NCI-H2196 treated with DMSO at 0.1 percent for 48 hours (cell line): ENCODE results near the gene LRRC57.
A peak's percentile ranks its signal among the peaks of the same experiment; 100 is the strongest.

Experiments used
- DNase-seq: peaks from one replicate; lab custom pipeline; 2025; ENCODE audit not compliant: unreplicated experiment; lab: John Stamatoyannopoulos, UW

LRRC57 gene

GRCh38 chr15:42553554-42553953 is 5.0 kb upstream of the LRRC57 start:
- DNase-seq: no peak

DNA sequence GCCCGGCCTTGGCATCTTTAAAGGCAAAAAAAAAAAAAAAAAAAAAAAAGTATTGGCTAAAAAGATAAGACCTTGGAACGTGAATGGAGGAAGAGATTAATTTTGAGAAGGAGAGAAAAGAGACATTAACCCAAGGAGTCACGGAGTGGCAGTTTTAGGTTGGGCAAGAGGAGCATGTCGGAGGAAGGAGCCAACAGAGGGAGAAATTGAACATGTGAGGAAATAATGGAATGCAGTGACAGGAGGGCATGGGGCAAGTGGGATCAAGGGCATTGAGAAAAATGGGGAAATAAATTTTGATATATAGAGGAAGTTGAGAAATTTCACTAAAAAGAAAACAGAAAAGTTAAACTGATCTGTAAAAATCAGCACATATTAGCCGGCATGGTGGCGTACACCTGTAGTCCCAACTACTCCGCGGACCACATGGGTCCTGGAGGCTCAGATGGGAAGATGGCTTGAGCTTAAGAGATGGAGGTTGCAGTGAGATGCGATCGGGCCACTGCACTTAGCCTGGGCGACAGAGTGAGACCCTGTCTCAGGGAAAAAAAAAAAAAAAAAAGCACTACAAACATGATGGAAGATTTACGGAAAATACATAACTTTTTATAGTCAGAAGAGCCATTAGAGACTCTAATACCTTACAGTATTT is 1.3 kb upstream of the LRRC57 start:
- no peak for DNase-seq

- no peak for DNase-seq
Measured at GRCh38 chr15:42549032-42549491, 469 bp upstream of the LRRC57 start.

- DNase-seq: no peak
Measured at GRCh38 chr15:42547918-42548248, 710 bp downstream of the LRRC57 start.

- no peak for DNase-seq
Measured at GRCh38 chr15:42544853-42545629, 3.6 kb downstream of the LRRC57 start.

DNA sequence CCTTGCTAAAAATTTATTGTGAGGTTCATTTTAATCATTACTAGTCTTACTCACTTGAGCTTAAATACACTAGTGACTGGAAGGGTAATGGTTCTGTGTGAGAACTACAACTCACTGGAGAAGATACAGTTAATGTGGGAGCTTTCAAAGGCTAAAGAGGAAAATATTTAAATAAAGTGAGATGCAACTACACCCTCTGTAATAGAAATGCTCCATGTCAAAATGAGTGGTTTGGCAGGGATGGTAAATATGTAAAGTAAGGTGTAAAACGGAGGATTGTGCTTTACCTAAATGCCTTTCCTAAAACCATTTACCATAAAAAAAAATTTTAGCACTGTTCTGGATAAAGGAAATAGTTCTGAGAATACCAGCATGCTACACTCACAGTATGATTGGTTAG is 15.3 kb downstream of the LRRC57 start:
- DNase-seq: no peak

DNA sequence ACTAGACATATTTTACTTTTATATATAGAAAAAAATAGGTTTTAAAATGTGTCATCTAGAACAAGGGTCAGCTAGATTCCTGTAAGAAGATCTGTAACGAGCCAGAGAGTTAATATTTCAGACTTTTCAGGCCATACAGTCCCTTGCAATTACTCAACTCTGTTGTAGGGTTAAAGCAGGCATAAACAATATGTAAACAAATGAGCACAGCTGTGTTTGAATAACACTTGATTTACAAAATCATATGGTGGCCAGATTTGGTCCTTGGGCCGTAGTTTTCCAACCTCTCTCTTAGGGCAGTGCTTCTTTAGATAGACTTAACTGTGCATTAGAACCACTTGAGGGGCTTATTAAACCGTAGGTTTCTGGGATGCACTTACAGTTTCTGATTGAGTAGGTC is 19.6 kb downstream of the LRRC57 start:
- DNase-seq: no peak

GRCh38 chr15:42523331-42523730 is 25.3 kb downstream of the LRRC57 start:
- no peak for DNase-seq

GRCh38 chr15:42511007-42511391 is 37.6 kb downstream of the LRRC57 start:
- DNase-seq: no peak

DNA sequence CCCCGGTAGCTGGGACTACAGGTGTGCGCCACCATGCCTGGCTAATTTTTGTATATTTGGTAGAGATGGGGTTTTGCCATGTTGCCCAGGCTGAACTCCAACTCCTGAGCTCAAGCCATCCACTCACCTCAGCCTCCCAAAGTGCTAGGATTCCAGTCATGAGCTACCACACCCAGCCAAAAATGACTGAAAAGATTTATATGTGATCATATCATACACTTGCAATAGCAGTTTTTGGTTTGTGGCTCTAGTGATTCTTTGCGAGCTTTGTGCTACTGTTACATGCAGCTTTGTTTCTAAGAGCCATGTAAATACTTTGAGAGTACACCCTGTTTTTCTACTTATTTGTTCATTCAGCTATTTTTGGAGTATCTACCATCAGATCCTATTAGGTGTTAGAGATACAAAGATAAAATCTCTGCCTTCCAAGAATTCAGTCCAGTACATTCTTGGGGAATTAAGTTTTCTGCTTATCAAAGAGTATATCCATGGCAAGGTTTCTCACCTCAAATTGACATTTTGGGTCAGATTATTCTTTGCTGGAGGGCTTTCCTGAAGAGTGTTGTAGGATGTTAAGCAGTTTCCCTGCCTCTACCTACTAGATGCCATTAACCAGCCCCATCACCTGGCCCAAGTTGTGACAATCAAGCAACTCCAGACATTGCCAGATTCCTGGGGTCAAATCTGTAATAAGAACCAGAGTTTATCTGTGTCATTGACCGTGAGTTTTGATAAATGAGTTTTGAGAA is 38.2 kb downstream of the LRRC57 start:
- DNase-seq: no peak

DNA sequence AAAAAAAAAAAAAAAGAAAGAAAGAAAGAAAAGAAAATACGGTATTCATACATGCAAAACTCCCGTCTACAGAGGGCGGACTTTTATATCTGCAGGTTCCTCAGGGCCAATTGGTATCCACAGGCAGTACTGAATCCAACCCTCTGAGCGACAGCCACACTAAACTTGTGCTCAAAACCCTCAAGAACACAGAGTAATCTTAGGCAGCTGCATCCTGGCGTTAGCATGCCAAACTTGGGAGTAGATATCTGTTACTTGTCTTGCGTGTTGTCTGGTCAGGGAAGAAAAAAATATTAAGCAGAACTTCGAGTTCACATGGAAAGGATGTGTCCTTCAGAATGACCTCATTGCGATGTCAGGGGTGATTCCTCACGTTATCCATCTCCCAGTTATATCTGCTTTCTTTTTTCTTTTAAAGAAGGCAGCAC is 40.3 kb downstream of the LRRC57 start:
- no peak for DNase-seq

DNA sequence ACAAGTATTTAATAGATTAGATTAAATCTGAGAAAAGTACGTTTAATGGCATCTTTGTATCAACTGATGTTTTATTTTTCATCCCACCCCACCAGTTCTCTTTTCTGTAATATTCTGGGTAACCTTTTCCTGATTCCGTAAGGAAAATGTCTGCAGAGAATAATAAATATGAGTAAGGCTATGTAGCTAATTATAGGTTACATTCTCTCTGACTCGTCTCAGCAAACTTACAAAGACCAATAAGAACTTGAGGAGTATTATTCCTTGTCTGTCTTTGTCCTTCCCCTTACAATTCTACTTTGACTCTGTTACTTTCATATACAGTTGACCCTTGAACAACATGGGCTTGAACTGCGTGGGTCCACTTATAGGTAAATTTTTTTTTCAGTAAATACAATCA is 41.1 kb downstream of the LRRC57 start:
- no peak for DNase-seq

DNA sequence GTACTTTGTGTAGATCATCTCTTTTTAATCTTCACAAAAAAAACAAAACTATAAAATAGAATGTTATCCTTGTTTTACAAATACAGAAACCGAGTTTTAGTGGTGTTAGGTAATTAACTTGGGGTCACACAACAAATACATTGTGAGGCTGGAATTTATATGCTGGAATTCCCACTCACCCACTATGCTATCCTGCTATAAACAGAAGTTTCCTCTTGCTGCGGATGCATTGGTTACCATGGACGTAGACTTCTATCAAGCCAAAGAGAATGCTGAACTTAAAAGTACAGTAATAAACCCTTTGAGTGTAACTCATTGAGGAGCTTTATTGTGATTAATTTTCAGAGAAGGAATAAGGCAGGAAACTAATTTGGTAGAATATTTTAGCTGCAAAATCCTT is 44.0 kb downstream of the LRRC57 start:
- DNase-seq: no peak

DNA sequence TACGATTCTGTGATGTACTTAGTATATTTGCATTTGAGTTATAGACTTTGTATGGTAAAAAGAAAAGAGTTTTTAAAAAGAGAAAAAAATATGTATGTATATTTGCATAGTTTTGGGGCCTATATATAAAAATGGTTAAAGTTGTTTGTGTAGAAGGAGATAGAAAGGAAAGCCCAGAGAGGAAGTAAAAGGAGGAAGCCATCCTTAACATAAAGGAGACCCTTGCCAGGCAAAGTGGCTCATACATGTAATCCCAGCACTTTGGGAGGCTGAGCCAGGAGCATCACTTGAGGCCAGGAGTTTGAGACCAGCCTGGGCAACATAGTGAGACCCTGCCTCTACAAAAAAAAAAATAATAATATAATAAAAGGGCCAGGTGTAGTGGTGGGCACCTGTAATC is 44.8 kb downstream of the LRRC57 start:
- DNase-seq: no peak

DNA sequence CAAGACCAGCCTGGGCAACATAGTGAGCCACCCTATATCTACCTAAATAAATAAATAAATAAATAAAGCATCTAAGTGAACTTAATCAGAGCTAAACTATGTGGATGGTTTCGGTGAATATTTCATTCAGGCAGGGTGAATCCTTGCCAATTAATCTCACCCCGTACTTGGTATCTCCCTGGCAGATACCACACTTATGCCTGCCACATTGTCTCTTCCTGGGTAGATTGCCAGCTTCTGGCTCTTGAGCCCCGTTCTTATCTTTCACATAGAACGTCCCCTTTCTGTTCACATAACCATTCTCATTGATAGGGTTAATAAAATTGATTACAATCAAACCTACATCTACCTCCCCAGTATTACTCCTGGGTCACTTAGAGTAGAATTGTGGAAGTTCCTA is 46.1 kb downstream of the LRRC57 start:
- DNase-seq: no peak

DNA sequence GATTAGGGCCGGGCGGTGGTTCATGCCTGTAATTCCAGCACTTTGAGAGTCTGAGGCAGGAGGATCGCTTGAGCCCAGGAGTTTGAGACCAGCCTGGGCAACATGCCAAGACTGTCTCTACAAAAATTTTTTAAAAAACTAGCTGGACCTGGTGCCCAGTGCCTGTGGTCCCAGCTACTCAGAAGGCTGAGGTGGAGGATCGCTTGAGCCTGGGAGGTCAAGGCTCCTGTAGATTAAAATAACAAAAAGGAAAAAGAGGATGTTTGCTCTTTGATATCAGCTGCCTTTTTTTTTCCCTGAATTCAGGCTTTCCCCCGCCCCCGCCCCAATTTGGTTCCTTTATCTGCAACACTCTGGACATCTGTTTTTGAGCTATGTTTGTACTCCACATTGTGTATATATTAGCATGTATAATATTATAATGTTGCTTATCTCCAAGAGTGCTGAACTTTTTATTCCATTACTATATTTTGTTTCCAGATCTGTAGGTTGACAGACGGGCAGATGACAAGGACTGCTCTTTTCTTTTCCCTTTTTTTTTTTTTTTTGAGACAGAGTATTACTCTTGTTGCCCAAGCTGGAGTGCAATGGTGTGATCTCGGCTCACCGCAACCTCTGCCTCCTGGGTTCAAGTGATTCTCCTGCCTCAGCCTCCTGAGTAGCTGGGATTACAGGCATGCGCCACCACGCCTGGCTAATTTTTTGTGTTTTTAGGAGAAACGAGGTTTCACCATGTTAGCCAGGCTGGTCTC is 48.6 kb downstream of the LRRC57 start:
- no peak for DNase-seq

GRCh38 chr15:42498212-42499068 is 50.2 kb downstream of the LRRC57 start:
- no peak for DNase-seq

DNA sequence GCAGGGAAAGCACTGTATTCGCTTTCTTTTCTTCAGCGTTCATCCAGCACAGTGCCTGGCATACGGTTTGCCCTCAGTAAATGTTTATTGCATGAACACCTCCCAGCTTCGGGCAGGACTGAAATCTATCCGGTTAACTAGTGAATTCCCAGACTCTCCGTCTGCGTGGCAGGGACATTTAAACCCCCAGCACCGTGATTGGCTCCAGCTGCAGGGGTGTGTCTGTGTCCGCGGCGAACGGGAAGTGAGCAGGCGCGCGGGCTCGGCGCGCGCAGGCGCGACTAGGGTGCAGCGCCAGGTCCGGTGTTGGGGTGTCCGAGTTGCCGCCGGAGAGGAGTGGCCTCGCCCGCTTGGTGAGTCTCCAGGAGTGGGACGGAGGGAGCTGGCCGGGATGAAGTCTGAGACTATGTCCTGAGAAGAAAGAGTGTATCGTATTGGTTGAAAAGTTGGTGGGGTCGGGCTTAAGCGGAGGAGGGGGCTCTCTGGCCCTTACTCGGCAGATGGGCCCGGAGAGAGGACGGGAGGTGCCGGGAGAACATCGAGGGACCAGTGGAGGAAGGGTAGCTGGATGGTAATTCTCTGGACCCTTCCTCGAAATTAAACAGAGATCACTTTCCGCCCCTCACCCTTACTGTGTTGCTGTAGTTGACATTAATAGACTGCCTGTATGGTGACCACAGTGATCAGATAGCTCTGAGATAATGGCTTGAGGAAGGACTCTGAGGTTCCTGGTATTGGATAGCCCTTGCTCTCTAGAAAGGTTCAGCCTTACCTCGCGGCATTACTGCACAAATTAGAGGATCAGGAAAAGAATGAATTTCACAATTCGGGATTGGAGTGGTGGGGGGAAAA is 53.0 kb downstream of the LRRC57 start, which contains the start of gene SNAP23:
Gene SNAP23, plus strand, starts transcription at position 274 of the 852 bp plus-strand sequence. CDS start 16,213 bp downstream, outside the sequence.
- peak; percentile 53 for DNase-seq

- no peak for DNase-seq
Measured at GRCh38 chr15:42494998-42495360, 53.6 kb downstream of the LRRC57 start.
